Gastroesophageal sphincter (tissue), 4 donors: ENCODE results near the gene HRH3. TPM values are rescaled to one million over a fixed set of nuclear protein-coding genes. Genes with fewer than 3 reads are reported as not detected.

Experiments used
- ATAC-seq: fragments of 150-250 bp; one replicate; pipeline ENCODE4 v1.9.1; 2016; ENCODE audit warnings: mild to moderate bottlenecking, moderate library complexity
- H3K27ac ChIP-seq, 4 donors: fragments of 200-600 bp; sonication (generic) in 3 of 4; 1 replicate in 3 of 4; 2 replicates in 1 of 4; pipeline ENCODE4 v1.5.1; 2016 to 2019
- H3K27me3 ChIP-seq: fragments of 200-600 bp; sonication (generic); one replicate; pipeline ENCODE4 v1.5.1; 2019
- H3K36me3 ChIP-seq, 2 donors: fragments of 200-600 bp; sonication (generic); one replicate each; pipeline ENCODE4 v1.5.1; 2019; ENCODE audit warnings: control low read depth in 1 of 2
- H3K4me1 ChIP-seq, 3 donors: fragments of 200-600 bp; sonication (generic); 1 replicate in 2 of 3; 2 replicates in 1 of 3; pipeline ENCODE4 v1.5.1; 2016 to 2019; ENCODE audit warnings: control low read depth in 2 of 3
- H3K4me3 ChIP-seq, 2 donors: fragments of 200-600 bp; sonication (generic); one replicate each; pipeline ENCODE4 v1.5.1; 2019; ENCODE audit warnings: mild to moderate bottlenecking in 1 of 2, moderate library complexity in 1 of 2
- H3K9me3 ChIP-seq, 3 donors: fragments of 200-600 bp; sonication (generic); one replicate each; pipeline ENCODE4 v1.5.1; 2017 to 2019; ENCODE audit warnings: control low read depth in 2 of 3
- CTCF ChIP-seq, 4 experiments: fragments of 200-600 bp in 2 of 4; fragments of 450-650 bp in 2 of 4; sonication (generic) in 1 of 4; IDR thresholded peaks; one replicate each; pipeline ENCODE4 v1.5.1; 2017 to 2019; ENCODE audit warnings: antibody characterized with exemption in 4 of 4, mild to moderate bottlenecking in 2 of 4, moderate library complexity in 2 of 4
- EP300 ChIP-seq: sonication (generic); formaldehyde crosslinking; IDR thresholded peaks from one replicate; pipeline ENCODE4 v1.6.1; 2017; ENCODE audit warnings: antibody characterized with exemption, mild to moderate bottlenecking
- POLR2A ChIP-seq, 2 donors: fragments of 450-650 bp; IDR thresholded peaks; one replicate each; pipeline ENCODE4 v1.6.1; 2017; ENCODE audit warnings: antibody characterized with exemption in 2 of 2, mild to moderate bottlenecking in 2 of 2, moderate library complexity in 1 of 2
- POLR2AphosphoS5 ChIP-seq: sonication (generic); formaldehyde crosslinking; IDR thresholded peaks from one replicate; pipeline ENCODE4 v1.6.1; 2017; ENCODE audit warnings: antibody characterized with exemption
- WGBS, 2 donors: methylation state at CpG; one replicate each; pipeline ENCODE4 v1.1.5; 2018; ENCODE audit warnings: low coverage in 1 of 2; 5-methylcytosine and 5-hydroxymethylcytosine counted together
- total RNA-seq, 4 donors: library from RNA; depleted of rRNA; stranded (reverse); fragments of >200 nt; gene quantifications; one replicate each; pipeline ENCODE4 v1.1.0, GENCODE V29; 2016

Gene HRH3
- total RNA-seq, 4 donors from 2014 or later, result not detected

GRCh38 chr20:62262064-62262463 is 42.0 kb upstream of the HRH3 start:
- H3K4me3 ChIP-seq, result no peak overlapping the region
- H3K27ac ChIP-seq, result no peak overlapping the region
- H3K9me3 ChIP-seq, result no peaks in the 10 kb centered on the region
- peaks cover 0 to 18% (median 3%) of the 10 kb centered on the region in 3 donors for H3K4me1 ChIP-seq
- no peak for TF ChIP-seq EP300
- TF ChIP-seq POLR2A (IDR thresholded peaks at IDR 0.05), result no peak
- no peak for TF ChIP-seq CTCF (IDR thresholded peaks at IDR 0.05)
- TF ChIP-seq POLR2AphosphoS5, result no peak
- no peak for ATAC-seq
- H3K27me3 ChIP-seq, result no peaks in the 10 kb centered on the region
- 92% methylated on average over 6 of the region's 10 CpGs; no CpG with 5 or more reads in 1 of the 2 donors for WGBS, 2 donors
- peaks cover 0 to 93% of the 10 kb centered on the region in 2 donors for H3K36me3 ChIP-seq

- Histone ChIP-seq H3K36me3 (peaks cover 0 to 78% of the 10 kb centered on the region in 2 donors), H3K27me3 (no peaks in the 10 kb centered on the region), H3K27ac (peak overlapping the region in 1 of 4 donors; percentile 25), H3K4me1 (peaks cover 0 to 18% (median 3%) of the 10 kb centered on the region in 3 donors), H3K4me3 (no peak overlapping the region), H3K9me3 (no peaks in the 10 kb centered on the region)
- ATAC-seq, result no peak
- TF ChIP-seq CTCF (IDR thresholded peaks at IDR 0.05), result no peak
- TF ChIP-seq EP300, result no peak
- no peak for TF ChIP-seq POLR2A (IDR thresholded peaks at IDR 0.05)
- TF ChIP-seq POLR2AphosphoS5, result no peak
- WGBS, 2 donors, result 83% methylated on average over 3 of the region's 8 CpGs; no CpG with 5 or more reads in 1 of the 2 donors
These were observed 39.2 kb upstream of the HRH3 start for GRCh38 chr20:62259294-62259565.

- Histone ChIP-seq H3K36me3 (peaks cover 0 to 74% of the 10 kb centered on the region in 2 donors), H3K9me3 (no peaks in the 10 kb centered on the region), H3K27me3 (no peaks in the 10 kb centered on the region), H3K4me3 (no peak overlapping the region), H3K27ac (peak overlapping the region in 2 of 4 donors; percentile 25 to 39), H3K4me1 (peaks cover 0 to 18% (median 3%) of the 10 kb centered on the region in 3 donors)
- 43 to 58% methylated on average over 7 to 12 of the region's 20 CpGs for WGBS, 2 donors
- TF ChIP-seq EP300 (no peak), POLR2AphosphoS5 (peak; percentile 35), POLR2A (IDR thresholded peaks at IDR 0.05) (no peak)
- peak; percentile 90 for ATAC-seq
These were observed 38.6 kb upstream of the HRH3 start for GRCh38 chr20:62258499-62259293.

GRCh38 chr20:62255976-62256375 is 35.9 kb upstream of the HRH3 start:
- Histone ChIP-seq H3K27me3 (no peaks in the 10 kb centered on the region), H3K36me3 (peaks cover 0 to 47% of the 10 kb centered on the region in 2 donors), H3K4me1 (peaks cover 0 to 18% (median 3%) of the 10 kb centered on the region in 3 donors), H3K4me3 (no peak overlapping the region), H3K27ac (no peak overlapping the region), H3K9me3 (no peaks in the 10 kb centered on the region)
- TF ChIP-seq EP300 (no peak), CTCF (IDR thresholded peaks at IDR 0.05) (no peak), POLR2AphosphoS5 (no peak), POLR2A (IDR thresholded peaks at IDR 0.05) (no peak)
- WGBS, 2 donors, result 88 to 91% methylated on average over 9 to 10 of the region's 10 CpGs
- no peak for ATAC-seq

DNA sequence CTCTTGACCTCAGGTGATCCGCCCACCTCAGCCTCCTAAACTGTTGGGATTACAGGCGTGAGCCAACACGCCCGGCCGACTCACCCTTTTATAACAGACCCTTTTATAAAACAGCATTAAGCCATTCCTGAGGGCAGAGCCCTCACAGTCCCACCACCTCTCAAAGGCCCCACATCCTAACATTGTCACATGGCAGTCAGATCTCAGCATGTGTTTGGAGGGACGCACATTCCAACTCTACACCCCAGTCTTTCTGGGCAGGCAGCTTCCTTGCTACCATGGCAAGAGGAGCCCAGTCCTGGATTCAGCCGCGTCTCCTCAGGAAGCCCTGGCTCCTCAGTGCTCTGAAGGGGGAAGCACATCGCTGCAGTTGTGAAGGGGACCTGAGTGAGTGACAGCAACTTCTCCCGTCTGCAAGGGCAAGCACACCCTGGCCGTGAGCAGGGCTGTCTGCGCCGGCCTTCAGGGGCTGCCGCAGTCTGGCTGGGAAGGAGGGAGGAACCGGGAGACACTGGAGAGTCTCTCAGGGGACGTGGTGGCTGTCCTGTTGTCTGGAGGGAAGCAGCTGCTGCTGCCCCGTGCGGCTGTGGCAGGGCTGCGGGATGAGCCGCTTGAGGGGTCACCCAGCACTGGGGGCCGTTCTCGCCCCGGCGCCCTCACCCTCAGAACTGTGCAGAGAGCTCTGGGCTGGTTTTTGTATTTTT is 34.1 kb upstream of the HRH3 start:
- no peak overlapping the region for H3K27ac ChIP-seq
- WGBS, 2 donors, result 85% methylated on average over 4 of the region's 24 CpGs; no CpG with 5 or more reads in 1 of the 2 donors
- no peak for ATAC-seq
- H3K27me3 ChIP-seq, result no peaks in the 10 kb centered on the region
- no peak overlapping the region for H3K4me3 ChIP-seq
- no peaks in the 10 kb centered on the region for H3K9me3 ChIP-seq
- H3K36me3 ChIP-seq, result peaks cover 0 to 29% of the 10 kb centered on the region in 2 donors
- no peak for TF ChIP-seq EP300
- no peak for TF ChIP-seq POLR2A (IDR thresholded peaks at IDR 0.05)
- TF ChIP-seq CTCF (IDR thresholded peaks at IDR 0.05), result no peak
- no peak for TF ChIP-seq POLR2AphosphoS5
- H3K4me1 ChIP-seq, result peaks cover 0 to 26% (median 3%) of the 10 kb centered on the region in 3 donors
